ENCODE data around the gene CLVS2.

CLVS2 gene

GRCh38 chr6:123024976-123025375 lies 28.9 kb downstream of the CLVS2 start:
- DNase-seq (ENCODE audit: low spot score): no peak

- DNase-seq (ENCODE audit: low spot score): no peak
Measured at GRCh38 chr6:123027408-123027807, 31.4 kb downstream of the CLVS2 start.

- no peak for DNase-seq (ENCODE audit: low spot score)
Measured at GRCh38 chr6:123028263-123028662, 32.2 kb downstream of the CLVS2 start.

GRCh38 chr6:123030282-123030681 lies 34.2 kb downstream of the CLVS2 start:
- DNase-seq (ENCODE audit: low spot score): no peak

DNA sequence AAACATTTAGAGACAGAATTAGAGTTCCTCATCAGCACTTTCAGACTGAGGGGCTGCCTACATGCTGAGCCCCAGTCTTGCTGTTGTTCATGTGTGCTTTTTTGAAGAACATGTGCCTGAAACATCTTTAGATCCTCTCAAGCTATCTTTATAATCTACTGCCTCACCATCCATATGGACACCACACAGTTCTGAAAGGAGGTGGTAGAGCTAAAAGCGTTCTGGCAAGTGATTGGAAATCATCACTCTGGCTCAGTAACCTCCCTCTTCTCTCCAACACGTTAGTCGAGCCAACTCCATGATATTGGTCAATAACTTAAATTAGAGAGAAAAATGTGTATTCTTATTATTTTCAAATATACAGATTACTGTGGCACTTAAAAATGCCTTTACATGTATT lies 40.6 kb downstream of the CLVS2 start:
- no peak for DNase-seq (ENCODE audit: low spot score)

DNA sequence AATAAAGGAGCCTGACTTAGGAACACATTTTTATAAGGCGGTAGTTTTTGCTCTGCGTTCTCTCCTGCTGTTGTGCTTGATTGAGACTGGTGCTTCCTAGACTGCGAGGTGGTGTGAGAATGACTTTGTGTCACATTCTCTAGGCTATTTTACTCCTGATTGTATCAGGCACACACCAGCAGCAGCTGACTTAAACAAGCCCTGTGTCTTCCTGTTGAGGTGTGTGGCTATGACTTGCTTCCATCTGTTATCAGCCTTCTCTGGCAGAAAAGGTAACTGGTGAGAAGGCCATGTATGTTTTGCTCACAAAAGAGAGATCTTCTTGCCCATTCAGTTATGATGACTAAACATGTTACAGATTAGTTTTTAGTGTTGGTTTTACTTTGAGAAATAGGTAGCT lies 43.4 kb downstream of the CLVS2 start:
- DNase-seq (ENCODE audit: low spot score): no peak

GRCh38 chr6:123042401-123042800 lies 46.4 kb downstream of the CLVS2 start:
- no peak for DNase-seq (ENCODE audit: low spot score)

DNA sequence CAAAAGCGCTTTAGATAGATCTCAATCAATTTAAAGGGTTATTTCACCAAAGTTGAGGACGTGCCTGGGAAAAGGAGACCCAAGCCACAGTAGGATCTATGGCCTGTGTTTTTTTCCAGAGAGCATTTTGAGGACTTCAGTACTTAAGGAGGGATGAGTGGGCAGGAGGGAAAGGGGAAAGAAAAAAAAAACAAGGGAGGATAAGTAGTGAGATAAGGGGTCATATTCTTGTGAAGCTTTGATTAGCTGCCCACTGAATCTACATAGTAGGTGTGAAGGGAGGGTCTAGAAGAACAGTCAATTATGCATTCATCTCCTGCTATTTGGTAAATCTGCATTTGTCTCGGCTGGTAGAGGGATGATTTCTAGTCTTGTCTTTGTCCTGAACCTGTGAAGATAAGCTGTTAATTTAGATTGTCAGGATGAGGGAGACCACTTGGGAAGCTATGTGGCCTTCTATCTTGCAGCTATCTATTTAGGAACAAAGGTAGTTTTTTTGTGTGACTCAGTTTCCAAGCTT lies 48.4 kb downstream of the CLVS2 start:
- DNase-seq (ENCODE audit: low spot score): no peak

- no peak for DNase-seq (ENCODE audit: low spot score)
Measured at GRCh38 chr6:123053602-123054225, 57.7 kb downstream of the CLVS2 start.

GRCh38 chr6:123055256-123055655 lies 59.2 kb downstream of the CLVS2 start:
- DNase-seq (ENCODE audit: low spot score): no peak

DNA sequence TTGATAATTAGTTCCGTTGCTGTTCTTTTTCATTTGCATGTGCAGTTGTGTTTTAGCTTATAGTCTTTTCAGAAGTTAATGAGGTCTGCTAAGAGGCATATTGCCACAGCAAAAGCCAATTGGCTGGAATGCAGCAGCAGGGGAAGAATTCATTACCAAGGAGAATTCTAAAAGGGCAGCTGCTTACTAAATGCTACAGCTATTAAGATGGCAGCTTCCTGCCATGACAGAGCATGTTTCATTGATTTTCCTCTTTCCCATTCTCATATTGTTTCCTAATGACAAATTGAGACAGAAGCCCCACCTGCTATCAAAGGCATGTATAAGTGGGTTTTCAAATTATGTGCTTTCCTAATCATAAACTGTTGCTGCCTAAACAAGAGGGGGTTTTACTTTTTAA lies 66.6 kb downstream of the CLVS2 start:
- DNase-seq (ENCODE audit: low spot score): no peak

- no peak for DNase-seq (ENCODE audit: low spot score)
Measured at GRCh38 chr6:123064038-123064437, 68.0 kb downstream of the CLVS2 start.

DNA sequence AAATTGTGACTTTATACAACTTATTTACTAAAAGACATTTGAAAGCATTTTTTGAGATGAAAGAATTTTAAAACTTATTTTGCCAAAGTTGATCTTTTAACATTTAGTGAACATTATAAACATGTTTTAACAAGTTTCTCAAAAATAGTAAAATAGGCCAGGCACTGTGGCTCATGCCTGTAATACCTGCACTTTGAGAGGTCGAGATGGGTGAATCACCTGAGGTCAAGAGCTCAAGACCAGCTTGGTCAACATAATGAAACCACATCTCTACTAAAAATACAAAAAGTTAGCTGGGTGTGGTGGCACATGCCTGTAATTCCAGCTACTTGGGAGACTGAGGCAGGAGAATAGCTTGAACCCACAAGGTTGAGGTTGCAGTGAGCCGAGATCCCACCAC lies 78.6 kb downstream of the CLVS2 start:
- no peak for DNase-seq (ENCODE audit: low spot score)

GRCh38 chr6:123085403-123085802 lies 89.4 kb downstream of the CLVS2 start:
- no peak for DNase-seq (ENCODE audit: low spot score)

- no peak for DNase-seq (ENCODE audit: low spot score)
Measured at GRCh38 chr6:123089226-123089625, 93.2 kb downstream of the CLVS2 start.

DNA sequence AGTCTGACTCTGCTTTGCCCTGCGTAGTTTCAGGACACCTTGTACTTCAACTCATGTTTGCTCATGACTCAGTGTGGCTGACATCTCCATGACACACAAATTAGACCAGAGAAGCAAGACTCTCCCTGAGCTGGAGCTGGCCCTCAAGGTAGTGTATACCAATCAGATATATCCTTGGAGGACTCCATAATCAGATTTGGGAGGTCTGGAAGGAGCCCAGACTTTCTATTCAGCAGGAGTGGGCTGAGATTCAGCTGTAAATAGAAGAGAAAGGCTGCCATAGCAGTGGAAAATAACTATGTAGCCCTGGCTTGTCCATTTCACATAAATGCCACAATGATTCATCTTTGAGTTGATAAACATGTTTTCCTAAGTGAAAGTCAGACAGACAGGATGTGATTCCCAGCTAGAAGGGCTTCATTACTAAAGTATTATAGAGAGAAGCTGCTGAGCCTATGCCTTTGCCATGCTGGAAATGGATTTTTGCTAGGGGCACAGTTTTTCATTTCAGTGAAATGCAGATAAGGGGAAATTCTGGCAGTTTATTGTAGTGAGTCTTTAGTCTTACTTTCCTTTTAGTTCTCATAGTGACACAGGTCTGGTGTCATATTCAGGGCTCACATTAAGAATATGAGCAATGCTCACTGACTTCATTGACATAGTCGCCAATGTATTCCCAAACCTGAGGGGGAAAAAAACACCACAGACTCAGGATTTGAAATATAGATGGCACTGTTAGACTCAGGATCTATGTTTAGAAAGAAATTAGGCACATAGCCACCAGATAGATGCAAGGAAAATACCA lies 95.3 kb downstream of the CLVS2 start:
- DNase-seq (ENCODE audit: low spot score): no peak

DNA sequence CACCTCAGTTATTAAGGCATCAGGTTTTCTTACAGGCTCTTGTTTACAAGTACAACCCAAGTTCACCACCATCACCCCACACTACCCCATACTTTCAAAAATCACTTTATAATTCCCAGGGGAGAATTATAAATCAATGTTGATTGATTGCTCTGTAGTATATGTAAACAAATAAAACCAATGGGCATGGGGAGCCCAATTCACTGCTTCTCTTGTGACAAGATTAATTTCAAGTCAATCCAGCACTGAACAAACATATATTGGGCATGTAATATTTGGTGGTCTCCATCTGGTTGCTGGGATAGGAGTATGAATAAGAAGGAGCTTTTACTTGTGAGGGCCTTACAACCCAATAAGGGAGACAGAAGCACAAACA lies 95.8 kb downstream of the CLVS2 start:
- no peak for DNase-seq (ENCODE audit: low spot score)

GRCh38 chr6:123094795-123095194 lies 98.8 kb downstream of the CLVS2 start:
- DNase-seq (ENCODE audit: low spot score): no peak

DNA sequence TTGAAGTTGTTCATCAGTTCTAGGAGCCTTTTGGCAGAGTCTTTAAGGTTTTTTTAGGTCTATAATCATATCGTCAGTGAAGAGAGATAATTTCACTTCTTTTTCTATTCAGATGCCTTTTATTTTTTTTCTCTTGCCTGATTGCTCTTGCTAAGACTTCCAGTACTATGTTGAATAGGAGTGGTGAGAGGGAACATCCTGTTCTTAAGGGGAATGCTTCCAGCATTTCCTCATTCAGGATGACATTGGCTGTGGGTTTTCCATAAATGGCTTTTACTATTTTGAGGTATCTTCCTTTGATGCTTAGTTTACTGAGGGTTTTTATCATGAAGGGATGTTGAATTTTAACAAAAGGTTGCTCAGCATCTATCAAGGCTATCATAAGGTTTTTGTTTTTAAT lies 109.5 kb downstream of the CLVS2 start:
- no peak for DNase-seq (ENCODE audit: low spot score)

DNA sequence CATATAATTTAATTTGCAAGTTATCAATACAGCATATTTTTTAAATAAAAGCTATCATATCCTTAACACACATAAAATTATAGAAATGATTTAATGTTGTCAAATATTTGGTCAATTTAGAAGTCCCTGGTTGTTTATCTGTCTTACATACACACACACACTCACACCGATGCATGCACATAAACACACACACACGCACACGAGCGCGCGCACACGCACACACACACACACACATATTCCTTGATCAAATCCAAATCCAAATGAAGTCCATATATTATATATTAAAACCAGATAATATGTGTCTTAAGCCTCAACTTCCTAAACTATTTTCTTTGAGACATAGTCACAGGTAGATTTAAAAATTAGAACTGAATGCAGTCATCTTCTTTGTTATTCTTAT lies 120.3 kb downstream of the CLVS2 start:
- no peak for DNase-seq (ENCODE audit: low spot score)

DNA sequence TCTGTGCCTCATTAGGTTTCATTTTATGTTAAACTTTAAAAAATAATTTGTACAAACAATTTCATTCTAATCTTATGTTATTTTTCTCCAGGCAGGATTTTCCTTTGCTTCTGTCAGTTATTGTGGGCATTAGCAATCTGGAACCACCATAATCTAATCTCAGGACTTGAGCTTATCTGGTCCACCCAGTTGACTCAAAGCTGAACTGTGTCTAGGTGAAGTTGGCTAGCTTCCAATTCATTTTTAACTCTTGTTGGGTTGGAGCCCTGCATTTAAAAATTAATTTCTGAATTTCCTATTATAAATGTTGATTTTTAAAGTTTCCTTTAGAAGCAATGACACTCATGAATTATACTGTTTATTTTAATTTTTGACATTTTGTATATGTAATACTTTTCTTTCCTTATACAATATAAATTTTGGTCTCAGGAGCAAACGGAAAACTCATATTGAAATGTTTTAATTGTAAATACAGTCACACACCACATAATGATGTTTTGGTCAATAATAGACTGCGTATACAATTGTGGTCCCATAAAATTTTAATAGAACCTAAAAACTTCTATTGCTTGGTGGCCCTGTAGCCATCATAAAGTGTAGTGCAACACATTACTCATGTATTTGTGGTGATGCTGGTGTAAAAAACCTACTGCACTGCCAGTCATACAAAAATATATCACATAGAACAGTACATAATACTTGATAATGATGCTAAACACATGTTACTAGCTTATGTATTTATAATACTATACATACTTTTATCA lies 121.3 kb downstream of the CLVS2 start:
- DNase-seq (ENCODE audit: low spot score): no peak

GRCh38 chr6:123118811-123119210 lies 122.8 kb downstream of the CLVS2 start:
- no peak for DNase-seq (ENCODE audit: low spot score)

Data from CD4-positive, alpha-beta T cell treated with Interleukin-15 for 4 hours (primary cell).